HL-60 (cell line): ENCODE data around the gene ZNF827.

Source experiments
- DNase-seq, 2 experiments: peaks; one replicate each; pipeline ENCODE4 v3.0.0-alpha.2; 2010 to 2020; ENCODE audit warnings: low read depth in 1 of 2, low spot score in 1 of 2
- H3K27ac ChIP-seq: fragments of 250-450 bp; sonication (Bioruptor Pico); replicated peaks from 2 replicates; pipeline ENCODE4 v1.5.1; 2020; ENCODE audit warnings: mild to moderate bottlenecking, moderate library complexity
- H3K27me3 ChIP-seq: fragments of 250-450 bp; sonication (Bioruptor Pico); 2 replicates; pipeline ENCODE4 v1.5.1; 2021; ENCODE audit warnings: mild to moderate bottlenecking, moderate library complexity; ENCODE audit not compliant: insufficient read depth, poor library complexity, severe bottlenecking
- H3K4me3 ChIP-seq: replicated peaks from 2 replicates; pipeline ENCODE4 v1.5.1; 2011; ENCODE audit warnings: mild to moderate bottlenecking, control low read depth, low read length; ENCODE audit not compliant: insufficient read depth
- CTCF ChIP-seq: IDR thresholded peaks from one replicate; pipeline ENCODE4 v1.5.1; 2011; ENCODE audit warnings: low read length, control low read depth, inconsistent platforms; ENCODE audit not compliant: insufficient read depth
- GABPA ChIP-seq: IDR thresholded peaks from 2 replicates; pipeline ENCODE4 v1.6.1; 2012; ENCODE audit warnings: low read depth
- POLR2AphosphoS5 ChIP-seq: IDR thresholded peaks from 2 replicates; pipeline ENCODE4 v1.6.1; 2012; ENCODE audit warnings: low read depth
- REST ChIP-seq: IDR thresholded peaks from 2 replicates; pipeline ENCODE4 v1.6.1; 2012; ENCODE audit warnings: low read depth; ENCODE audit not compliant: insufficient replicate concordance
- SPI1 ChIP-seq: IDR thresholded peaks from 2 replicates; pipeline ENCODE4 v1.6.1; 2012; ENCODE audit warnings: low read depth, mild to moderate bottlenecking, borderline replicate concordance

ZNF827 gene

GRCh38 chr4:145868637-145869409 lies 69.8 kb downstream of the ZNF827 start:
- no peaks in the 10 kb centered on the region for H3K27me3 ChIP-seq
- no peak for DNase-seq
- H3K4me3 ChIP-seq: no peak overlapping the region
- H3K27ac ChIP-seq: no peak overlapping the region
- TF ChIP-seq GABPA (no peak), POLR2AphosphoS5 (no peak), SPI1 (no peak), CTCF (no peak), REST (no peak)

- no peak overlapping the region for H3K27ac ChIP-seq
- no peaks in the 10 kb centered on the region for H3K27me3 ChIP-seq
- TF ChIP-seq REST (no peak), SPI1 (no peak), GABPA (no peak), POLR2AphosphoS5 (no peak), CTCF (no peak)
- no peak overlapping the region for H3K4me3 ChIP-seq
- DNase-seq: no peak
Measured at GRCh38 chr4:145867406-145867805, 71.2 kb downstream of the ZNF827 start.

GRCh38 chr4:145866991-145867390 lies 71.6 kb downstream of the ZNF827 start:
- H3K4me3 ChIP-seq: no peak overlapping the region

More at GRCh38 chr4:145866991-145867390, 71.6 kb downstream of the ZNF827 start:
- TF ChIP-seq CTCF (no peak), POLR2AphosphoS5 (no peak), REST (no peak), SPI1 (no peak), GABPA (no peak)
- no peak overlapping the region for H3K27ac ChIP-seq
- no peak for DNase-seq
- no peaks in the 10 kb centered on the region for H3K27me3 ChIP-seq
